ENCODE results near the gene OLIG1. TPM values are rescaled to one million over a fixed set of nuclear protein-coding genes. Genes with fewer than 3 reads are reported as not detected.

Gene OLIG1
- total and polyA plus RNA-seq, 2 donors = 0.05 to 0.14 TPM

DNA sequence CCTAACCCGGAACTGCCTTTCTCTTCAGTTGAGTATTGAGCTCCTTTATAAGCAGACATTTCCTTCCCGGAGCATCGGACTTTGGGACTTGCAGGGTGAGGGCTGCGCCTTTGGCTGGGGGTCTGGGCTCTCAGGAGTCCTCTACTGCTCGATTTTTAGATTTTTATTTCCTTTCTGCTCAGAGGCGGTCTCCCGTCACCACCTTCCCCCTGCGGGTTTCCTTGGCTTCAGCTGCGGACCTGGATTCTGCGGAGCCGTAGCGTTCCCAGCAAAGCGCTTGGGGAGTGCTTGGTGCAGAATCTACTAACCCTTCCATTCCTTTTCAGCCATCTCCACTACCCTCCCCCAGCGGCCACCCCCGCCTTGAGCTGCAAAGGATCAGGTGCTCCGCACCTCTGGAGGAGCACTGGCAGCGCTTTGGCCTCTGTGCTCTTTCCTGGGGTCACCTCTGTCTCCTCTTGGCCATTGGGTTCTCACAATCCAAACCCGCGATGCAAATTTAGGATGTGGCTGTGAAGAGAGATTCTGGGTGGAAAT, 40.5 kb upstream of the OLIG1 start:
- H3K9me3 ChIP-seq (ENCODE audit: control insufficient read depth in 2 of 2, insufficient read depth in 1 of 2, low read length in 1 of 2) = peaks cover 2 to 3% of the 10 kb centered on the region in 2 donors
- peaks cover 0 to 3% of the 10 kb centered on the region in 2 donors for H3K4me1 ChIP-seq (ENCODE audit: control insufficient read depth in 2 of 2, insufficient read depth in 2 of 2, low read length in 2 of 2)
- H3K27me3 ChIP-seq (ENCODE audit: control insufficient read depth in 2 of 2, insufficient read depth in 1 of 2, low read length in 1 of 2) = peaks cover 88 to 99% of the 10 kb centered on the region in 2 donors
- WGBS = 33% methylated on average over 19 of the region's 19 CpGs
- H3K27ac ChIP-seq (ENCODE audit: low read depth in 1 of 2, low read length in 1 of 2) = no peak overlapping the region
- H3K36me3 ChIP-seq (ENCODE audit: control insufficient read depth in 2 of 2, insufficient read depth in 2 of 2, low read length in 1 of 2) = no peaks in the 10 kb centered on the region
- no peak for DNase-seq (ENCODE audit: low read depth in 6 of 9, low spot score in 9 of 9)
- no peak overlapping the region for H3K4me3 ChIP-seq (ENCODE audit: low read length in 2 of 2)

DNA sequence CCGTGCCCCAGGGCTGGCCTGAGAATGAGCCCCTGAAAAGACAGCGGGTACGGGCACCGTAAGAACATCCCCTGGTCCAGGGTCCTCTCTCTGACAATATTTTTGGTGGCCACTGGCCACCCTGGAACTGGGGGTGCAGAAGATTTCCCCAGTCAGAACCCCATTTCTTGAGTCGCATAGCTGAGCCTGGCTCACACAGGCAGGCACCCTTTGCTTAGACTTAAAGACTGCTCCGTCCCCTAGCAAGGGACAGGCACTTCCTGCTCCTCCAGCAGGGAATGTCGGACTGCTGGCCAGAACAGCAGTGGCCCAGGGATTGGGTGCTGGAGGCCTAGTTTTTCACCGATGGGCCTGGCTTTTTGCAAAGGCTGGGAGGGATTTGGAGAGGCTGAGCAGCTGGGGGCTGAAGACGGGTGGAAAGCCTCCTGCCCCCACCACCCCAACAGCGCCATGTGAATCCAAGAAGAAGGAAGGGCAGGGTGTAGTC, 39.9 kb upstream of the OLIG1 start:
- Histone ChIP-seq H3K4me3 (ENCODE audit: low read length in 2 of 2) (no peak overlapping the region), H3K36me3 (ENCODE audit: control insufficient read depth in 2 of 2, insufficient read depth in 2 of 2, low read length in 1 of 2) (no peaks in the 10 kb centered on the region), H3K4me1 (ENCODE audit: control insufficient read depth in 2 of 2, insufficient read depth in 2 of 2, low read length in 2 of 2) (peaks cover 0 to 3% of the 10 kb centered on the region in 2 donors), H3K9me3 (ENCODE audit: control insufficient read depth in 2 of 2, insufficient read depth in 1 of 2, low read length in 1 of 2) (peaks cover 0 to 3% of the 10 kb centered on the region in 2 donors), H3K27me3 (ENCODE audit: control insufficient read depth in 2 of 2, insufficient read depth in 1 of 2, low read length in 1 of 2) (peaks cover 82 to 99% of the 10 kb centered on the region in 2 donors), H3K27ac (ENCODE audit: low read depth in 1 of 2, low read length in 1 of 2) (no peak overlapping the region)
- WGBS = 86% methylated on average over 10 of the region's 10 CpGs
- no peak for DNase-seq (ENCODE audit: low read depth in 6 of 9, low spot score in 9 of 9)

DNA sequence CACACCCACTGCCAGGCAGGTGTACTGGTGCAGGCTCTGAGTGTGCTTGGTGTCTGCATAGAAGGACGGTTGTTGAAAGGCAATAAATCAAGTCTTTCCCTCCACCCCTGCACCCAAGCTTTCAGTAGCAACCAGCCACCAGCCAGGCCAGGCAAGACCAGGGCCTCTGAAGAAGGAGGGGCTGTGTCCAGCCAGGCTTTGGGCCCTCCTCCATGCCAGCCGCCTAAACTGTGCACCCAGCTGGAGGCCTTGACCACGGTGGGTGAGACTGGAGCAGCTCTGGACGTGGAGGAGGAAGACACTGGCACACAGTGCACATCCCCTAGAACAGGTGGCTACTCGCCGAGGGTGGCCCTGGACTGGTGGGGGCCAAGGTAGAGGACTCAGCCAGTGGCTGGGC, 39.3 kb upstream of the OLIG1 start:
- Histone ChIP-seq H3K36me3 (ENCODE audit: control insufficient read depth in 2 of 2, insufficient read depth in 2 of 2, low read length in 1 of 2) (no peaks in the 10 kb centered on the region), H3K9me3 (ENCODE audit: control insufficient read depth in 2 of 2, insufficient read depth in 1 of 2, low read length in 1 of 2) (peaks cover 0 to 3% of the 10 kb centered on the region in 2 donors), H3K4me1 (ENCODE audit: control insufficient read depth in 2 of 2, insufficient read depth in 2 of 2, low read length in 2 of 2) (peaks cover 0 to 3% of the 10 kb centered on the region in 2 donors), H3K4me3 (ENCODE audit: low read length in 2 of 2) (no peak overlapping the region), H3K27me3 (ENCODE audit: control insufficient read depth in 2 of 2, insufficient read depth in 1 of 2, low read length in 1 of 2) (peaks cover 77 to 99% of the 10 kb centered on the region in 2 donors), H3K27ac (ENCODE audit: low read depth in 1 of 2, low read length in 1 of 2) (no peak overlapping the region)
- WGBS = 70% methylated on average over 6 of the region's 6 CpGs
- no peak for DNase-seq (ENCODE audit: low read depth in 6 of 9, low spot score in 9 of 9)

GRCh38 chr21:33031152-33031911, 38.6 kb upstream of the OLIG1 start:
- H3K9me3 ChIP-seq (ENCODE audit: control insufficient read depth in 2 of 2, insufficient read depth in 1 of 2, low read length in 1 of 2) = peaks cover 0 to 3% of the 10 kb centered on the region in 2 donors
- H3K27me3 ChIP-seq (ENCODE audit: control insufficient read depth in 2 of 2, insufficient read depth in 1 of 2, low read length in 1 of 2) = peaks cover 71 to 96% of the 10 kb centered on the region in 2 donors
- DNase-seq (ENCODE audit: low read depth in 6 of 9, low spot score in 9 of 9) = no peak
- H3K36me3 ChIP-seq (ENCODE audit: control insufficient read depth in 2 of 2, insufficient read depth in 2 of 2, low read length in 1 of 2) = no peaks in the 10 kb centered on the region
- no peak overlapping the region for H3K4me3 ChIP-seq (ENCODE audit: low read length in 2 of 2)
- no peak overlapping the region for H3K27ac ChIP-seq (ENCODE audit: low read depth in 1 of 2, low read length in 1 of 2)
- 86% methylated on average over 10 of the region's 10 CpGs for whole genome bisulfite sequencing
- H3K4me1 ChIP-seq (ENCODE audit: control insufficient read depth in 2 of 2, insufficient read depth in 2 of 2, low read length in 2 of 2) = peaks cover 0 to 3% of the 10 kb centered on the region in 2 donors

DNA sequence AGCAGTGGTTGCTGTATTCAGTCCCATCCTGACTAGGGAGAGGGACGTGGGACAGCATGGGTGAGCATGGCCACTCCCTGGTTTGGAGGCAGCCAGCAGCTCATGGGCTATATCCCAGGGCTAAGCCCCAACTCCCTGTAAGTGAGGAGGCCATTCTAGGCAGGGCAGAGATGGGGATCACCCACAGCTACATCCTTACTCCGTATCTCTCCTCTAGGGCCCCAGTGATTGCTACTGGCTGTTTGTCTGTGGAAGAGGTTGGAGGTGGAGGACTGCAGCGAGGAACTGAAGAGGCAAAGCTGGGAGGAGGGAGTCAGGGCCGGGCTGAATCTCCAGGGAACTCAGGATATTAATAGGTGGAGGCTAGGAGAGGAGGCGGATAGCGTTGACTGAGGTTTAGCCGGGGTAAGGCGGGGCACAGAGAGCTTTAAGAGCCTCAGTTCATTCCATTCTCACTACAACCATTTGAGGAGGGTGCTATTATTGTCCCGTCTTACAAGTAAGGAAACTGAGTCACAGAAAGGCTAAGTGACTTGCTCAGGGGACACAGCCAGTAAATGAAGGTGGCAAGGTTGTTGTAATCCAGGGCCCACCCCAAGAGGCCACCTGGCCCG, 37.4 kb upstream of the OLIG1 start:
- H3K9me3 ChIP-seq (ENCODE audit: control insufficient read depth in 2 of 2, insufficient read depth in 1 of 2, low read length in 1 of 2) = no peaks in the 10 kb centered on the region
- H3K36me3 ChIP-seq (ENCODE audit: control insufficient read depth in 2 of 2, insufficient read depth in 2 of 2, low read length in 1 of 2) = no peaks in the 10 kb centered on the region
- peaks cover 59 to 87% of the 10 kb centered on the region in 2 donors for H3K27me3 ChIP-seq (ENCODE audit: control insufficient read depth in 2 of 2, insufficient read depth in 1 of 2, low read length in 1 of 2)
- H3K4me1 ChIP-seq (ENCODE audit: control insufficient read depth in 2 of 2, insufficient read depth in 2 of 2, low read length in 2 of 2) = peaks cover 0 to 3% of the 10 kb centered on the region in 2 donors
- H3K27ac ChIP-seq (ENCODE audit: low read depth in 1 of 2, low read length in 1 of 2) = no peak overlapping the region
- WGBS = 74% methylated on average over 10 of the region's 10 CpGs
- no peak overlapping the region for H3K4me3 ChIP-seq (ENCODE audit: low read length in 2 of 2)
- no peak for DNase-seq (ENCODE audit: low read depth in 6 of 9, low spot score in 9 of 9)

GRCh38 chr21:33033094-33033951, 36.6 kb upstream of the OLIG1 start:
- no peaks in the 10 kb centered on the region for H3K9me3 ChIP-seq (ENCODE audit: control insufficient read depth in 2 of 2, insufficient read depth in 1 of 2, low read length in 1 of 2)
- 49% methylated on average over 76 of the region's 76 CpGs for WGBS
- H3K4me3 ChIP-seq (ENCODE audit: low read length in 2 of 2) = no peak overlapping the region
- peaks cover 0 to 3% of the 10 kb centered on the region in 2 donors for H3K4me1 ChIP-seq (ENCODE audit: control insufficient read depth in 2 of 2, insufficient read depth in 2 of 2, low read length in 2 of 2)
- H3K36me3 ChIP-seq (ENCODE audit: control insufficient read depth in 2 of 2, insufficient read depth in 2 of 2, low read length in 1 of 2) = no peaks in the 10 kb centered on the region
- H3K27ac ChIP-seq (ENCODE audit: low read depth in 1 of 2, low read length in 1 of 2) = no peak overlapping the region
- DNase-seq (ENCODE audit: low read depth in 6 of 9, low spot score in 9 of 9) = no peak
- peaks cover 52 to 79% of the 10 kb centered on the region in 2 donors for H3K27me3 ChIP-seq (ENCODE audit: control insufficient read depth in 2 of 2, insufficient read depth in 1 of 2, low read length in 1 of 2)

- H3K27me3 ChIP-seq (ENCODE audit: control insufficient read depth in 2 of 2, insufficient read depth in 1 of 2, low read length in 1 of 2) = peaks cover 45 to 73% of the 10 kb centered on the region in 2 donors
- no peaks in the 10 kb centered on the region for H3K9me3 ChIP-seq (ENCODE audit: control insufficient read depth in 2 of 2, insufficient read depth in 1 of 2, low read length in 1 of 2)
- WGBS = 93% methylated on average over 20 of the region's 20 CpGs
- H3K4me3 ChIP-seq (ENCODE audit: low read length in 2 of 2) = no peak overlapping the region
- peaks cover 0 to 3% of the 10 kb centered on the region in 2 donors for H3K4me1 ChIP-seq (ENCODE audit: control insufficient read depth in 2 of 2, insufficient read depth in 2 of 2, low read length in 2 of 2)
- H3K27ac ChIP-seq (ENCODE audit: low read depth in 1 of 2, low read length in 1 of 2) = no peak overlapping the region
- DNase-seq (ENCODE audit: low read depth in 6 of 9, low spot score in 9 of 9) = no peak
- no peaks in the 10 kb centered on the region for H3K36me3 ChIP-seq (ENCODE audit: control insufficient read depth in 2 of 2, insufficient read depth in 2 of 2, low read length in 1 of 2)
Observed at GRCh38 chr21:33033961-33034413, 36.0 kb upstream of the OLIG1 start.

DNA sequence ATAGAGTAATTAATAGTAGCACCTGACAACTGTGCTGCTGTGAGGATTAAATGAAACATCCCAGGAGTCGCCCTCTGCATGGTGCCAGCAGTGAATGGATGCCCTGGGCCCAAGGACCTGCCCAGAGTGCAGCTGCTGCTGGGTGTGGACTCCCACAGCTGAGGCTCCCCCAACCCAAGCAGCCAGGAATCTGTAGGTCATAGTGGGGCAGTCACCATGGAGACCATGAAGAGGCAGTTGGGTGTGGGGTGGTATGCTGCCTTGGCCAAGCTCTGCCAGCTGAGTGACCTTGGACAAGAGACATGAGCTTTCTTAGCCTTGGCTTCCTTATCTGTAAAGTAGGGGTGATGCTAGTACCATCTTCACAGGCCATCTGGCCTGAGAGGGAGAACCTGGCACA, 34.8 kb upstream of the OLIG1 start:
- Histone ChIP-seq H3K27me3 (ENCODE audit: control insufficient read depth in 2 of 2, insufficient read depth in 1 of 2, low read length in 1 of 2) (peaks cover 33 to 61% of the 10 kb centered on the region in 2 donors), H3K4me3 (ENCODE audit: low read length in 2 of 2) (no peak overlapping the region), H3K36me3 (ENCODE audit: control insufficient read depth in 2 of 2, insufficient read depth in 2 of 2, low read length in 1 of 2) (no peaks in the 10 kb centered on the region), H3K27ac (ENCODE audit: low read depth in 1 of 2, low read length in 1 of 2) (no peak overlapping the region), H3K9me3 (ENCODE audit: control insufficient read depth in 2 of 2, insufficient read depth in 1 of 2, low read length in 1 of 2) (no peaks in the 10 kb centered on the region), H3K4me1 (ENCODE audit: control insufficient read depth in 2 of 2, insufficient read depth in 2 of 2, low read length in 2 of 2) (no peaks in the 10 kb centered on the region)
- no peak for DNase-seq (ENCODE audit: low read depth in 6 of 9, low spot score in 9 of 9)
- 87% methylated on average over 1 of the region's 1 CpG for WGBS

Measured in thymus (tissue), 11 donors.